Heart left ventricle (tissue), 13 donors: ENCODE measurements around the gene RPL27A.

Source experiments
- CTCF ChIP-seq, 12 donors: fragments of 200-600 bp; sonication (generic) in 4 of 12; IDR thresholded peaks; one replicate each; pipeline versions ENCODE4 v1.5.0 to v1.8.0; 2018 to 2022; ENCODE audit warnings: antibody characterized with exemption in 12 of 12, mild to moderate bottlenecking in 5 of 12
- POLR2A ChIP-seq, 2 donors: fragments of 450-650 bp; IDR thresholded peaks; one replicate each; pipeline ENCODE4 v1.6.1; 2017; ENCODE audit warnings: antibody characterized with exemption in 2 of 2, mild to moderate bottlenecking in 2 of 2, moderate library complexity in 2 of 2
- donor health status: ischemic (EF 13 %, LVEDD 7.1; RV severe dilation, severe dysfunction).
- donor health status: DM: no; HTN: yes; CAD: no.
- donor health status: DM: no; HTN: no; CAD: no.
- donor health status: ischemic (EF 25% LVEDD 6.9; RV normal size, moderate dysfunction).
- donor health status: ischemic (EF 25% LVEDD 5.7; RV mildly dilated, moderate dysfunction).
- donor health status: ischemic (EF 35%, LVEDD 5.7; RV mildly dilated, moderate dysfunction).
- donor health status: nonischemic (EF 11% LVEDD 7.7; RV severe dilation, severe dysfunction).
- donor health status: DM: yes; HTN: yes; CAD: no.
- donor health status: PGD.
- donor health status: ischemic (EF 29% LVEDD 5.4; RV normal size, mild dysfunction).
- donor health status: nonischemic (EF 23%, LVEDD 6.1; RV moderate dilation, normal function).

- no peak for TF ChIP-seq CTCF (IDR thresholded peaks at IDR 0.05)
- TF ChIP-seq POLR2A (IDR thresholded peaks at IDR 0.05), result no peak
Measured at GRCh38 chr11:8714622-8715225, 32.1 kb downstream of the RPL27A start.
